A673 (cell line): ENCODE measurements around the gene IFRD1. TPM values are rescaled to one million over a fixed set of nuclear protein-coding genes. Genes with fewer than 3 reads are reported as not detected.

Source experiments
- Bru-seq: library from RNA; stranded (reverse); fragments of 400-500 nt; gene quantifications from one replicate; lab custom pipeline; 2021; lab: Mats Ljungman, UMichigan
- BruChase-seq, 2 experiments: library from RNA; stranded (reverse); fragments of 400-500 nt; gene quantifications; one replicate each; lab custom pipeline; 2021; lab: Mats Ljungman, UMichigan
- BruUV-seq: library from RNA; stranded (reverse); fragments of 400-500 nt; replicated peaks from 2 replicates; lab custom pipeline; 2021; lab: Mats Ljungman, UMichigan
- CTCF ChIA-PET: fragments of 300-600 bp; sonication (Branson Sonifier 250); formaldehyde crosslinking; loops from one replicate; lab custom pipeline; 2022; ENCODE audit warnings: antibody characterized with exemption; lab: Charles Lee
- POLR2A ChIA-PET: fragments of 300-600 bp; sonication (Branson Sonifier 250); formaldehyde crosslinking; loops from one replicate; lab custom pipeline; 2022; ENCODE audit warnings: antibody characterized with exemption; ENCODE audit not compliant: low non-redundant PET; lab: Charles Lee
- DNase-seq: peaks from one replicate; pipeline ENCODE4 v3.0.0-alpha.2; 2015; ENCODE audit warnings: low spot score
- H3K27ac ChIP-seq: fragments of 200-600 bp; sonication (generic); 2 replicates; pipeline ENCODE4 v1.5.1; 2016; ENCODE audit warnings: mixed run types, low read depth, mild to moderate bottlenecking, mixed read lengths, antibody characterized with exemption, low read length; ENCODE audit not compliant: poor library complexity, severe bottlenecking
- H3K27me3 ChIP-seq: fragments of 200-600 bp; sonication (generic); replicated peaks from 2 replicates; pipeline ENCODE4 v1.6.1; 2017; ENCODE audit warnings: mixed run types, low read depth, mild to moderate bottlenecking, mixed read lengths, antibody characterized with exemption, low read length; ENCODE audit not compliant: insufficient read depth, poor library complexity
- H3K36me3 ChIP-seq: fragments of 200-600 bp; sonication (generic); 2 replicates; pipeline ENCODE4 v1.6.1; 2016; ENCODE audit warnings: mixed run types, mild to moderate bottlenecking, mixed read lengths, antibody characterized with exemption, low read length; ENCODE audit not compliant: insufficient read depth, poor library complexity, severe bottlenecking
- H3K4me1 ChIP-seq: fragments of 200-600 bp; sonication (generic); 2 replicates; pipeline ENCODE4 v1.6.1; 2017; ENCODE audit warnings: mixed run types, mild to moderate bottlenecking, mixed read lengths, antibody characterized with exemption, low read length; ENCODE audit not compliant: insufficient read depth, poor library complexity, severe bottlenecking
- H3K4me3 ChIP-seq: fragments of 200-600 bp; sonication (generic); 2 replicates; pipeline ENCODE4 v1.5.1; 2016; ENCODE audit warnings: low read depth, mixed run types, mild to moderate bottlenecking, mixed read lengths, low read length; ENCODE audit not compliant: poor library complexity, severe bottlenecking
- H3K9me3 ChIP-seq: fragments of 200-600 bp; sonication (generic); 2 replicates; pipeline ENCODE4 v1.6.1; 2016; ENCODE audit warnings: mixed run types, low read depth, mild to moderate bottlenecking, mixed read lengths, antibody characterized with exemption, low read length; ENCODE audit not compliant: poor library complexity, severe bottlenecking
- EZH2 ChIP-seq: fragments of 200-600 bp; sonication (generic); IDR thresholded peaks from 2 replicates; pipeline ENCODE4 v1.6.1; 2017; ENCODE audit warnings: borderline replicate concordance, low read depth, mild to moderate bottlenecking, mixed read lengths, antibody characterized with exemption, low read length; ENCODE audit not compliant: poor library complexity, severe bottlenecking
- intact Hi-C: fragments of 100-400 bp; cut with micrococcal nuclease; formaldehyde crosslinking; loops from one replicate; pipeline ENCODE4 v1.10.0; 2022; ENCODE audit not compliant: unreplicated experiment
- long read RNA-seq: library from polyadenylated mRNA; stranded (forward); transcript quantifications from one replicate; pipeline ENCODE4 v2.0.0, GENCODE V29; 2022
- total RNA-seq: library from RNA; stranded (reverse); gene quantifications from 2 replicates; pipeline ENCODE4 v1.2.3, GENCODE V29; 2021
- TF ChIP-seq, protein P1 (sequence below): fragments of 300-800, 200-600 bp; sonication (generic); conservative IDR thresholded peaks from 2 replicates; pipeline ENCODE4 v1.5.1; 2017; ENCODE audit warnings: low read depth, mild to moderate bottlenecking, antibody characterized with exemption, low read length, moderate library complexity, mixed read lengths

Gene IFRD1, protein sequence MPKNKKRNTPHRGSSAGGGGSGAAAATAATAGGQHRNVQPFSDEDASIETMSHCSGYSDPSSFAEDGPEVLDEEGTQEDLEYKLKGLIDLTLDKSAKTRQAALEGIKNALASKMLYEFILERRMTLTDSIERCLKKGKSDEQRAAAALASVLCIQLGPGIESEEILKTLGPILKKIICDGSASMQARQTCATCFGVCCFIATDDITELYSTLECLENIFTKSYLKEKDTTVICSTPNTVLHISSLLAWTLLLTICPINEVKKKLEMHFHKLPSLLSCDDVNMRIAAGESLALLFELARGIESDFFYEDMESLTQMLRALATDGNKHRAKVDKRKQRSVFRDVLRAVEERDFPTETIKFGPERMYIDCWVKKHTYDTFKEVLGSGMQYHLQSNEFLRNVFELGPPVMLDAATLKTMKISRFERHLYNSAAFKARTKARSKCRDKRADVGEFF
- total RNA-seq (76.9 and 79.9 TPM in 2 replicates), Bru-seq, nascent RNA (percentile 90 among the genes with signal in this experiment), BruChase-seq, experiment 1, labeled RNA remaining after a 2-hour chase (percentile 82 among the genes with signal in this experiment), BruChase-seq, experiment 2, labeled RNA remaining after a 6-hour chase (percentile 73 among the genes with signal in this experiment)
- long read RNA-seq, transcript IFRD1-202 (12 exons, 2,290 nt) = major isoform, 155 of 172 reads
- long read RNA-seq, transcript IFRD1-201 (13 exons, 1,834 nt) = minor isoform, 5 of 172 reads
- long read RNA-seq, partial matches to known transcripts = 1 of 172 reads
- long read RNA-seq, other reads (novel, unspliced or antisense) = 9 of 172 reads

DNA sequence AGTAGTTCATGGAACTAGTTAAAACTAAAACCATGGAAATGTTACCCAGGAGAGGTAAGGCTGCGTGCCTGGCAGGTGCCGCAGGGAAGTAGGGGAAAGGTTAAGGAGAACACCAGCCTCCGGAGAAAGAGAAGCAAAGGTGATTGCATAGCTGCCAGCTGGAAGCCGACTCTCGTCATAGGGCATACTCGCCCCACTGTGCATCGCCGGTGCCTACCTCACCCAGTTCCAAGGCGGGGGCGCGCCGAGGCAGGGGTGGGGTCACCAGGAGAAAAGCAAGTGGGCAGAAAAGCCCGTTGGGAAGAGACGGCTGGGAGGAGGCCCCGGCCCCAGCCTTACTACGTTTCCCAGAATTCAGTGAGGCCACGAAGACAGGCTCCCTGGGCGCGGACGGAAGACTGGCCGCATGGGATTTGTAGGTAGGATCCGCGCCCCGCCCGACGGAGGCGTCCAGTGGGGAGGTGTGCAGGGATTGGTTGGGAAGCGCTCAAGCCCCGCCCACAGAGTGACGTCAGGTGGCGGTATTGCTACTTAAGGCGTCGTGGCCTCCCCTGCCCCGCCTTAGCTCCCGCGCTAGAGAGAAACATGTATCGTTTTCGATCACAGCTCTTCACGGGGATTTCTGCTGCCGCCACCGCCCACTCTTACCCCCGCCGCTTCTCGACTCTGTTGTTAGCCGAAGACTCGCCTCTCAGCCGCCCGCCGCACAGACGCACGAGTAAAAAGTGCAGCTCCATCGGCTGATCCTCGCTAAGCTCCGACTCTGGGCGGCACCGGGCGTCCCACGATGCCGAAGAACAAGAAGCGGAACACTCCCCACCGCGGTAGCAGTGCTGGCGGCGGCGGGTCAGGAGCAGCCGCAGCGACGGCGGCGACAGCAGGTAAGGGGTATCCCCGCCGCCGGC is at the start of gene IFRD1:
Gene IFRD1 (plus strand): TSS at position 559 of the 905 bp plus-strand sequence. CDS start 229 bp downstream, at position 788.
- BruUV-seq = no TSS peak
- CTCF ChIA-PET = no interaction called here

DNA sequence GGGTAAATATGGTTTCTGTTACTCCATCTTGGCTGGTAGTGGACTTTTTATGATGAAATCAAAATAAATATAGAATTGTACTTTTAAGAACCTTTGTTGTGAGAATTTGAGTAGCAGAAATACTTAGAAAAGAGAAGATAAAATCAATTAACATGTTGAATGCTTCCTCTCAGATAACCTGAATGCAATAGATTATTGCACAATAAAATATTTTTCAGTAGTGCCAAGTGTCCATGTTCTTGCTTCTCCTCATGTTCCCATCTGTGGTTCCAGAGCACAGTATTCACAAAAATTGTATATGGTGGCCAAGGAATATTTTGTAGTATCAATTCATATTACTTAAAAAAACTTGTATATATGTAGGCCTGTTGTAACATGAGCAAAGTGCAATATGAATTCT is 45.9 kb upstream of the IFRD1 start:
- H3K36me3 ChIP-seq = no peaks in the 10 kb centered on the region
- H3K4me1 ChIP-seq = no peaks in the 10 kb centered on the region
- no peak for DNase-seq
- no peak overlapping the region for H3K27ac ChIP-seq
- no peaks in the 10 kb centered on the region for H3K27me3 ChIP-seq
- POLR2A ChIA-PET = interaction anchor here (0.8 kb wide), 1 partner anchor 641 kb away, joined by 7 read pairs; no protein-coding TSS in a partner anchor
- no peak overlapping the region for H3K4me3 ChIP-seq
- no peak for TF ChIP-seq EZH2
- TF ChIP-seq, protein P1, sequence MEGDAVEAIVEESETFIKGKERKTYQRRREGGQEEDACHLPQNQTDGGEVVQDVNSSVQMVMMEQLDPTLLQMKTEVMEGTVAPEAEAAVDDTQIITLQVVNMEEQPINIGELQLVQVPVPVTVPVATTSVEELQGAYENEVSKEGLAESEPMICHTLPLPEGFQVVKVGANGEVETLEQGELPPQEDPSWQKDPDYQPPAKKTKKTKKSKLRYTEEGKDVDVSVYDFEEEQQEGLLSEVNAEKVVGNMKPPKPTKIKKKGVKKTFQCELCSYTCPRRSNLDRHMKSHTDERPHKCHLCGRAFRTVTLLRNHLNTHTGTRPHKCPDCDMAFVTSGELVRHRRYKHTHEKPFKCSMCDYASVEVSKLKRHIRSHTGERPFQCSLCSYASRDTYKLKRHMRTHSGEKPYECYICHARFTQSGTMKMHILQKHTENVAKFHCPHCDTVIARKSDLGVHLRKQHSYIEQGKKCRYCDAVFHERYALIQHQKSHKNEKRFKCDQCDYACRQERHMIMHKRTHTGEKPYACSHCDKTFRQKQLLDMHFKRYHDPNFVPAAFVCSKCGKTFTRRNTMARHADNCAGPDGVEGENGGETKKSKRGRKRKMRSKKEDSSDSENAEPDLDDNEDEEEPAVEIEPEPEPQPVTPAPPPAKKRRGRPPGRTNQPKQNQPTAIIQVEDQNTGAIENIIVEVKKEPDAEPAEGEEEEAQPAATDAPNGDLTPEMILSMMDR = no peak
- no TSS peak for BruUV-seq
- no peaks in the 10 kb centered on the region for H3K9me3 ChIP-seq
- intact Hi-C loops = no loop called here
- CTCF ChIA-PET = no interaction called here

More for the DNA sequence above, at the start of gene IFRD1:
- peak; percentile 99 for DNase-seq
- Histone ChIP-seq H3K36me3 (no peaks in the 10 kb centered on the region), H3K9me3 (no peaks in the 10 kb centered on the region), H3K4me3 (peak within 1 kb of the TSS; percentile 90), H3K27ac (peak within 1 kb of the TSS; percentile 89), H3K4me1 (peaks cover 14% of the 10 kb centered on the region), H3K27me3 (no peaks in the 10 kb centered on the region)
- POLR2A ChIA-PET = interaction anchor here (0.5 to 0.7 kb wide), 2 partner anchors 540 to 1394 kb away, joined by 3 to 5 read pairs; no protein-coding TSS in a partner anchor
- intact Hi-C loops = no loop called here
- TF ChIP-seq, protein P1 = no peak
- no peak for TF ChIP-seq EZH2

DNA sequence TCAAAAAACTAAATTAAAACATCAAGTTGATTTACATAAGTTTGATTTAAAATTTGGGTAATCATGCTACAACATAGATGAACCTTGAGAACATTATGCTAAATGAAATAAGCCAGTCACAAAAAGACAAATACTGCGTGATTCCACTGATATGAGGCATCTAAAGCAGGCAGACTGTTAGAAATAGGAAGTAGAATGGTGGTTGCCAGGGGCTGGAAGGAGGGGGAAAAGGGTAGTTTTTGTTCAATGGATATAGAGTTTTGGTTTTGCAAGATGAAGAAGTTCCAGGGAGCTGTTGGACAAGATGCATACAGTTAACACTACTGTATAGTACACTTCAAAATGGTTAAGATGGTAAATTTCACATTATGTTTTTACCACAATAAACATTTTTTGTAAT is 45.0 kb upstream of the IFRD1 start:
- Histone ChIP-seq H3K4me1 (no peaks in the 10 kb centered on the region), H3K4me3 (no peak overlapping the region), H3K27ac (no peak overlapping the region), H3K27me3 (no peaks in the 10 kb centered on the region), H3K36me3 (no peaks in the 10 kb centered on the region), H3K9me3 (no peaks in the 10 kb centered on the region)
- BruUV-seq = no TSS peak
- intact Hi-C loops = no loop called here
- no peak for DNase-seq
- POLR2A ChIA-PET = no interaction called here
- no peak for TF ChIP-seq EZH2
- TF ChIP-seq, protein P1 = no peak
- CTCF ChIA-PET = no interaction called here
